ENCODE results near the gene OXT.
"Not testable (repeated sequence)": the region's sequence is repeated elsewhere in the genome, so short reads cannot be mapped to it uniquely, and the experiment has no call there.

OXT gene

DNA sequence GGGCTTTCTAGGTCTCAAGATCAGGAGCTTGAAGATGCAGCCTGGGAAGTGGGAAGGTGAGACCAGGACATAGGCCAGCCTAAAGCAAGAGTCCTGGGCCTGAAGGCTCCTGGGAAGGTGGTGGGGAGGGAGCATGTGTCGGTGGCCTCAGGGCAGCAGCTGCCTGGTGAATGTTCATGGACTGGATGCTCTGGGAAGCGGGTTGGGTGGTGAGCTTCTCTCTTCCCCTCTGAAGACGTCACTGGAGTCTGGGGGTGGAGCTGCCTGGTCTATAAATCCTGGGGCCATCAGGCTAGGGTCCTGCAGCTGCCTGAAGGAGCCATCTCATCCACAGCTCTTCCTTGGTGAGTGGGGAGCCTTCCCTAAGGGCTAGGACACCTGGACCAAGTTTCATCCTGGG is 28.1 kb upstream of the OXT start, which contains the start of gene GNRH2:
Gene GNRH2 (plus strand): TSS at position 301 of the 400 bp plus-strand sequence. CDS start 793 bp downstream, outside the sequence.
- Histone ChIP-seq H3K4me1 (ENCODE audit: control insufficient read depth, insufficient read depth, low read length) (peaks cover 7% of the 10 kb centered on the region), H3K27ac (ENCODE audit: low read depth, low read length) (no peak within 1 kb of the TSS), H3K27me3 (ENCODE audit: control insufficient read depth, insufficient read depth, low read length) (no peaks in the 10 kb centered on the region), H3K9ac (ENCODE audit: low read length) (no peak within 1 kb of the TSS), H3K36me3 (ENCODE audit: control insufficient read depth, insufficient read depth, low read length) (peaks cover 22% of the 10 kb centered on the region), H3K4me3 (ENCODE audit: low read length) (no peak within 1 kb of the TSS)

DNA sequence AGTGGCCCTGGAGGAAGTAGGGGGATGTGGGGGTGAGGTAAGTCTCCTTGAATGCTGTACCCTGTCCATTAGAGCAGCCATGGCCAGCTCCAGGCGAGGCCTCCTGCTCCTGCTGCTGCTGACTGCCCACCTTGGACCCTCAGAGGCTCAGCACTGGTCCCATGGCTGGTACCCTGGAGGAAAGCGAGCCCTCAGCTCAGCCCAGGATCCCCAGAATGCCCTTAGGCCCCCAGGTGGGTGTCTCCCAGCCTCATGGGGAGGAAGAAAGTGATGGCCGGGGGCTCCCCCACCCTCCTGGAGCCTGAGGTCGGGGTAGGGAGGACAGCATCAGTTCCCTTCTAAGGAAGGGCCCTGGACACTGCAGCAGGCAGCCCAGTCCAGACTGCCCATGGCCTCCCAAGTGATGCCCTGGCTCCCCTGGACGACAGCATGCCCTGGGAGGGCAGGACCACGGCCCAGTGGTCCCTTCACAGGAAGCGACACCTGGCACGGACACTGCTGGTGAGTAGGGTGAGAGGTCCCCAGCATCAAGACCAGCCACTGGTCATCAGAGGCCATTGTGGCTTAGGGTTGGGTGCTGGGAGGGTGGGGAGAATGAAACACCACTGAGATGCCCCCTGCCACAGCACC is 27.0 kb upstream of the OXT start:
- H3K36me3 ChIP-seq (ENCODE audit: control insufficient read depth, insufficient read depth, low read length) = peaks cover 20% of the 10 kb centered on the region
- H3K27ac ChIP-seq (ENCODE audit: low read depth, low read length) = no peak overlapping the region
- no peak overlapping the region for H3K9ac ChIP-seq (ENCODE audit: low read length)
- H3K27me3 ChIP-seq (ENCODE audit: control insufficient read depth, insufficient read depth, low read length) = no peaks in the 10 kb centered on the region
- H3K4me3 ChIP-seq (ENCODE audit: low read length) = no peak overlapping the region
- peaks cover 7% of the 10 kb centered on the region for H3K4me1 ChIP-seq (ENCODE audit: control insufficient read depth, insufficient read depth, low read length)

DNA sequence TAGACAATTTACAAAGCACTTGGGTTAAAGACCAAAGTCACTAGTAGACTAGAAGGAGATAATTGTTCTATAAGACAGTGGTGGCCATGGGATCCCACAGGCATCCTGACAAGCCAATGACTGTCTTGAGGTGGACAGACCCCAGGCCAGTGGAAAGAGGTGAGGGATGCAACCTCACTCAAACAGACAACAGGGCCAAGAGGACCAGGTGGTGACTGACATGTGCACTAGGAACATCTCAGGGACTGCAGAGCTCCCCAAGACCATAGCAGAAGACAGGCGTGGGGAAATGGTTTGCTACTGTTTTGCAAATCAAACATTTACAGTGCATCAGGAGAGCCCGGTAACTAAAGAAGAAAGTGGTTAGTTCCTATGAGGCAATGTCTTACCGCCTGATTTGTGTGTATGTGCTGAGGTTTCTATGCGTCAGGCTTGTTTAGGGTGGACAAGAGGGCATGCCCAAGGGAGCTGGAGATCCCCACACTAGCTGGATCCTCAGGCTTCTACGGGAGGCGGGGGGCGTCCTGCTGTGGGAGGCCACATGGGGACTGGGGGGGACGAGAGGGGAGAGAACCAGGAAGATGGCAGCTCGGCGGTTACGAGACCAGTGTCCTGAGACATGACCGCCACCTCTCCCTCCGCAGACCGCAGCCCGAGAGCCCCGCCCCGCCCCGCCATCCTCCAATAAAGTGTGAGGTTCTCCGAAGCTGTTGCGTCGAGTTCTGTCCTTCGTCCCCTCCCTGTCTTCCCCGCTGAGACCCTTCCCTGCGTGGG is 26.2 kb upstream of the OXT start:
- H3K9ac ChIP-seq (ENCODE audit: low read length) = peak overlapping the region; percentile 53
- peak overlapping the region; percentile 73 for H3K4me3 ChIP-seq (ENCODE audit: low read length)
- peak overlapping the region; percentile 93 for H3K27ac ChIP-seq (ENCODE audit: low read depth, low read length)
- H3K36me3 ChIP-seq (ENCODE audit: control insufficient read depth, insufficient read depth, low read length) = peaks cover 19% of the 10 kb centered on the region
- H3K4me1 ChIP-seq (ENCODE audit: control insufficient read depth, insufficient read depth, low read length) = peaks cover 7% of the 10 kb centered on the region
- no peaks in the 10 kb centered on the region for H3K27me3 ChIP-seq (ENCODE audit: control insufficient read depth, insufficient read depth, low read length)

DNA sequence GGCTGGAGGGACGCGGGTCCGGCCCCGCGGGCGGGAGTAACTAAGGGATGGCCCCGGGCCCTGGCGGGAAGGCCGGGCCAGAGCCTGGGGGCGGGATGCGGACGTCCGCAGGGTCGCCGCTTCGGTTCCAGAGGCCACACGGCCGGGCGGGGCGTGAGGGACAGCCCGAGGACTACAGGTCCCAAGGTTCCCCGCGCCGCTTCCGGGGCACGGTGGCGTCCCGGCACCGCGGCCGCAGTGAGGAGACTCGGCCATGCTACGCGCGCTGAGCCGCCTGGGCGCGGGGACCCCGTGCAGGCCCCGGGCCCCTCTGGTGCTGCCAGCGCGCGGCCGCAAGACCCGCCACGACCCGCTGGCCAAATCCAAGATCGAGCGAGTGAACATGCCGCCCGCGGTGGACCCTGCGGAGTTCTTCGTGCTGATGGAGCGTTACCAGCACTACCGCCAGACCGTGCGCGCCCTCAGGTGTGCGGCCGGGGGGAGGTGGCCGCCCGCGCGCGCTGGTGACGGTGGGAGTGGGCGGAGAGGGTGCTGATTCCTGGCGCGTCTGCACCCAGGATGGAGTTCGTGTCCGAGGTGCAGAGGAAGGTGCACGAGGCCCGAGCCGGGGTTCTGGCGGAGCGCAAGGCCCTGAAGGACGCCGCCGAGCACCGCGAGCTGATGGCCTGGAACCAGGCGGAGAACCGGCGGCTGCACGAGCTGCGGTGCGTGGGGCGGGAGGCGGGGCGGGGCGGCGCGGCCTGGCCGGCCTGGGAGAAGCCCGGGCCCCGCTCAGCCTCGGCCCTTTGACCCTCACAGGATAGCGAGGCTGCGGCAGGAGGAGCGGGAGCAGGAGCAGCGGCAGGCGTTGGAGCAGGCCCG is 25.4 kb upstream of the OXT start, which contains the start of gene MRPS26:
Gene MRPS26 (plus strand): TSS at position 237 of the 861 bp plus-strand sequence. CDS start 17 bp downstream, at position 254.
- H3K36me3 ChIP-seq (ENCODE audit: control insufficient read depth, insufficient read depth, low read length) = peaks cover 17% of the 10 kb centered on the region
- H3K27me3 ChIP-seq (ENCODE audit: control insufficient read depth, insufficient read depth, low read length) = no peaks in the 10 kb centered on the region
- peak within 1 kb of the TSS; percentile 93 for H3K27ac ChIP-seq (ENCODE audit: low read depth, low read length)
- H3K4me3 ChIP-seq (ENCODE audit: low read length) = peak within 1 kb of the TSS; percentile 73
- peak within 1 kb of the TSS; percentile 53 for H3K9ac ChIP-seq (ENCODE audit: low read length)
- peaks cover 7% of the 10 kb centered on the region for H3K4me1 ChIP-seq (ENCODE audit: control insufficient read depth, insufficient read depth, low read length)

DNA sequence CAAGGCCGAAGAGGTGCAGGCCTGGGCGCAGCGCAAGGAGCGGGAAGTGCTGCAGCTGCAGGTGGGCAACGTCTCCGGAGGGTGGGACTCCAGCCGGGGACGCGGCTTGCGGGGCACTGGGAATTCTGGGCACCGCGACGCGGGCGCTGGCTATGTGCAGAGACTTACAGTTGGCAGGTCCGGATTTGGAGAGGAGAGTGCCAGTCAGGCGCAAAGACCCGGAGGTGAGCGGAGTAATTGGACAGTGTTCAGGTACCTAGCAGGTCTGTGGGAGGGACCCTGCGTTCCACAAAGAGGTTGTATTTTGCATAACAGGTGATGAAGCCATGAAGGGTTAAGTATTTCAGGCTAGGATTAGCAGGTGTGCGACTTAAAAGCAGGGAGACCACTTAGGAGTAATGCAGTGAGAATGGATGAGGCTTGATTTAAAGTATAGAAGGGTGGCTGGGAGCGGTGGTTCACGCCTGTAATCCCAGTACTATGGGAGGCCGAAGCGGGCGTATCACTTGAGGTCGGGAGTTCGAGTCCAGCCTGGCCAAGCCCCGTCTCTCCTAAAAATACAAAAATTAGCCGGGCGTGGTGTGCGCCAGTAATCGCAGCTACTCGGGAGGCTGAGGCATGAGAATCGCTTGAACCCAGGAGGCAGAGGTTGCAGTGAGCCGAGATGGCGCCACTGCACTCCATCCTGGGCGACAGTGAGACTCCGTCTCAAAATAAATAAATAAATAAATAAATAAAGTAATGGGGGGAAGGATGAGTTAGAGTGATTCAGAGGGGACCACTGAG is 24.6 kb upstream of the OXT start:
- peak overlapping the region; percentile 93 for H3K27ac ChIP-seq (ENCODE audit: low read depth, low read length)
- peaks cover 17% of the 10 kb centered on the region for H3K36me3 ChIP-seq (ENCODE audit: control insufficient read depth, insufficient read depth, low read length)
- H3K9ac ChIP-seq (ENCODE audit: low read length) = peak overlapping the region; percentile 42
- H3K4me3 ChIP-seq (ENCODE audit: low read length) = peak overlapping the region; percentile 73
- peaks cover 7% of the 10 kb centered on the region for H3K4me1 ChIP-seq (ENCODE audit: control insufficient read depth, insufficient read depth, low read length)
- no peaks in the 10 kb centered on the region for H3K27me3 ChIP-seq (ENCODE audit: control insufficient read depth, insufficient read depth, low read length)

DNA sequence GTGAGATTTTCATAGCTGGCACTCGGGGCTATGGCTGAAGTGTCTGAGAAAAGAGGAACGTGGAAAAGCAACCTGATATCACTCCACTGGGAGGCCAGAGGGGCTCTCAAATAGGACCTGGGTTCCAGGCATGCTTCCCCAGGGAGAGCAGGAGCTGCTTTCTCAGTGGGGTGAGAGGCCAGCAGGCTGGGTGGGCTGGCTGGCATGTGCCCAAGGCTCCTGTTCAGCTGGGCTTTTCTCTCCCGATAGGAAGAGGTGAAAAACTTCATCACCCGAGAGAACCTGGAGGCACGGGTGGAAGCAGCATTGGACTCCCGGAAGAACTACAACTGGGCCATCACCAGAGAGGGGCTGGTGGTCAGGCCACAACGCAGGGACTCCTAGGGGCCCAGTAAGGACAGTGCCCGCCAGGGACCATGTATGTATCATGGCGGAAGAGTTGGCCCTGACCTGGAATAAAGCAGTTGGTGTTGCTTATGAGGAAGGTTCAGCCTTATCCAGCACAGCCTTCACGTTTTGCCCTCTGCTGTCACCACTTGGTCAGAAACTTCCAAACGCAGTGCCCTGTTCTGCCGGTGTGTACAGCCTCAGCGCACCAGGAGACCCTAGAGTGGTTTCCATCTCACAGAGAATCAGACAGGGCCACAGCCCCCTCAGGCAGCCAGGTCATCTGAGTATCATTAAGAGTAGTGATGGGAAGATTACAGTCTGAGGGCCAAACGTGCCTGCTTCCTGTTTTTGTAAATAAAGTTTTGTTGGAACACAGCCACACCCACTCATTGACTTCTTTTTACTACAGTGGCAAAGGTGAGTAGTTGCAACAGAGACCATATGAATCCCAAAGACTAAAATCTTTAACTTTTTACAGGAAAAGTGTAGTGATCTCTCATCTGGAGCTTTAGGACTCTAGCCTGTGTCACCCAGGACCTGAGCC is 23.7 kb upstream of the OXT start:
- H3K4me3 ChIP-seq (ENCODE audit: low read length) = no peak overlapping the region
- H3K27ac ChIP-seq (ENCODE audit: low read depth, low read length) = no peak overlapping the region
- no peaks in the 10 kb centered on the region for H3K27me3 ChIP-seq (ENCODE audit: control insufficient read depth, insufficient read depth, low read length)
- peaks cover 17% of the 10 kb centered on the region for H3K36me3 ChIP-seq (ENCODE audit: control insufficient read depth, insufficient read depth, low read length)
- peaks cover 7% of the 10 kb centered on the region for H3K4me1 ChIP-seq (ENCODE audit: control insufficient read depth, insufficient read depth, low read length)
- no peak overlapping the region for H3K9ac ChIP-seq (ENCODE audit: low read length)

GRCh38 chr20:3051385-3052019 is 19.9 kb upstream of the OXT start:
- no peak overlapping the region for H3K27ac ChIP-seq (ENCODE audit: low read depth, low read length)
- no peak overlapping the region for H3K9ac ChIP-seq (ENCODE audit: low read length)
- H3K36me3 ChIP-seq (ENCODE audit: control insufficient read depth, insufficient read depth, low read length) = peaks cover 17% of the 10 kb centered on the region
- H3K4me1 ChIP-seq (ENCODE audit: control insufficient read depth, insufficient read depth, low read length) = peaks cover 4% of the 10 kb centered on the region
- no peaks in the 10 kb centered on the region for H3K27me3 ChIP-seq (ENCODE audit: control insufficient read depth, insufficient read depth, low read length)
- no peak overlapping the region for H3K4me3 ChIP-seq (ENCODE audit: low read length)

DNA sequence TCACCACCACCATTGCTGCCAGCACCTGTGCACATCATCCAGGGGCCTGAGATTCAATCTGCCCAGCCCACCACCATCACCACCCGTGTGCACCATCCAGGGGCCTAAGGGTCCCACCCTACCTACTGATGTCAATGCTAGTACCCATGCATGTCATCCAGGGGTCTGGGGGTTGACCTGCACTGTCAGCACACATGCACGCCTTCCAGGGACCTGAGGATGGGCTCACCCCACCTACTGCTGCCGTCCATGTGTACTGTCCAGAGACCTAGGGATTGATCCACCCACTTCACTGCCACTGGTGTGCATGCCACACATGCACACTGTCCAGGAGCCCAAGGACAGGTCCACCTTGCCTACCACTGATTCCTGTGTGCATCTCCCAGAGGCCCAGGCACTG is 11.9 kb upstream of the OXT start:
- Histone ChIP-seq H3K27ac (ENCODE audit: low read depth, low read length) (no peak overlapping the region), H3K9ac (ENCODE audit: low read length) (no peak overlapping the region), H3K4me3 (ENCODE audit: low read length) (no peak overlapping the region), H3K27me3 (ENCODE audit: control insufficient read depth, insufficient read depth, low read length) (no peaks in the 10 kb centered on the region), H3K4me1 (ENCODE audit: control insufficient read depth, insufficient read depth, low read length) (no peaks in the 10 kb centered on the region), H3K36me3 (ENCODE audit: control insufficient read depth, insufficient read depth, low read length) (no peaks in the 10 kb centered on the region)

GRCh38 chr20:3064119-3064518 is 7.3 kb upstream of the OXT start:
- H3K27me3 ChIP-seq (ENCODE audit: control insufficient read depth, insufficient read depth, low read length); H3K4me3 ChIP-seq (ENCODE audit: low read length); H3K9ac ChIP-seq (ENCODE audit: low read length); H3K4me1 ChIP-seq (ENCODE audit: control insufficient read depth, insufficient read depth, low read length); H3K27ac ChIP-seq (ENCODE audit: low read depth, low read length); H3K36me3 ChIP-seq (ENCODE audit: control insufficient read depth, insufficient read depth, low read length): not testable (repeated sequence)

- Histone ChIP-seq H3K9ac (ENCODE audit: low read length) (no peak overlapping the region), H3K4me1 (ENCODE audit: control insufficient read depth, insufficient read depth, low read length) (no peaks in the 10 kb centered on the region), H3K36me3 (ENCODE audit: control insufficient read depth, insufficient read depth, low read length) (no peaks in the 10 kb centered on the region), H3K27ac (ENCODE audit: low read depth, low read length) (no peak overlapping the region), H3K27me3 (ENCODE audit: control insufficient read depth, insufficient read depth, low read length) (peaks cover 7% of the 10 kb centered on the region), H3K4me3 (ENCODE audit: low read length) (no peak overlapping the region)
Measured at GRCh38 chr20:3067139-3068014, 4.0 kb upstream of the OXT start.
